Stimulated activated CD4-positive, alpha-beta T cell treated with anti-CD3 and anti-CD28 coated beads, Interleukin-4, amount 100 ng/mL, for 1 hour (primary cell): ENCODE results near the gene SUGCT.
"Not testable (repeated sequence)": the region's sequence is repeated elsewhere in the genome, so short reads cannot be mapped to it uniquely, and the experiment has no call there.

Experiments
- DNase-seq: peaks from one replicate; pipeline ENCODE4 v3.0.0-alpha.2; 2020

SUGCT gene

DNA sequence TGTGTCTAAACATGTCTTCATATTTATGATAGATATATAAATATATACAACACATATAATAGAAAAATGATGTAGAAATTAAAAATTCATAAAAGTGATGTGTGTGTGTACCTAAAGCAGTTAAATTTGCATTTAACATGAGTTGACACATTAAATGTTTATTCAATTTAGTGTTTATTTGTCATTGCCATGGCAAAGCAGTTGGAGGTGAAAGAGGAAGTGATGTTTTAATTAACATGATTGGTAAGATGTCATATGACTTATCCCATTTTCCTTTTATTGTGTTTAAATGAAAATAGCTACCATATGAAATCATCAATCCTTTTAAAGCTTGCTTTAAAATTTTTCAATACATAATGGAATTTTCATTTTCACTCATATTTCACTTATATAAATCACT is 452.6 kb downstream of the SUGCT start:
- DNase-seq = no peak

DNA sequence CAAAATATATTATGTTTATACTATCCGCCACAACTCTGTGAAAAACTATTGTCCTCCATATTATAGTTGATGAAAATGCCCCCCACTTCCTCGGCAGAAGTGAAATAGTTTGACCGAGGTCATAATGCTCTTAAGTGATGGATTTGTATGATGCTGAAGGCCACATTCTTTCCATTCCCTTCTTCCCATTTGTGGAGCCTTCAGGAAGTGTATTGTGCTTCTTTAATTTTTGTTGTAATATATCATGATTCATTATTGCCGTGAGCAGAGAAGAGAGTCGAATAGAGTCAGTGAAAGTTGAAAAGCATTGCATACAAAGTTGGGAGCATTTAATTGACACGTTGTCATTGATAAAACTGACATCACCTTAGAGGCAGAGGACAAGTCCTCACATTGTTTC is 460.3 kb downstream of the SUGCT start:
- no peak for DNase-seq

DNA sequence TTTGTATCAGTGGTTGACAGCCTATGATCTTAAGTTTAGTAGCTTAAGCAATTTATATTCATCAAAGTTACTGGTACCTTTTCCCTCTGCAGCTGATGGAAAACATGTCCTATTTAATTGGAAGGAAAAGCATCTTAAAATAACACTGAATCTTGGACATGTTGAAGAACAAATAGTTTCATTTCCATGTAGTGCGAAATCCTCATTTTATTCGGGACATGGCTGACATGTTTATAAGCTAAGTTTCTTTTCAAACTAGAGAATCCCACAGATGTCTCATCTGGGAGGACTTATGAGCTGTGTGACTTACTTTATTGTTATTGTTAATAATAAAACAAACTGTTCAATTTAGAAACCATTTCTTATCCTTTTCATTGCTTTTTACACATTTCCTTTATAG is 461.0 kb downstream of the SUGCT start:
- no peak for DNase-seq

DNA sequence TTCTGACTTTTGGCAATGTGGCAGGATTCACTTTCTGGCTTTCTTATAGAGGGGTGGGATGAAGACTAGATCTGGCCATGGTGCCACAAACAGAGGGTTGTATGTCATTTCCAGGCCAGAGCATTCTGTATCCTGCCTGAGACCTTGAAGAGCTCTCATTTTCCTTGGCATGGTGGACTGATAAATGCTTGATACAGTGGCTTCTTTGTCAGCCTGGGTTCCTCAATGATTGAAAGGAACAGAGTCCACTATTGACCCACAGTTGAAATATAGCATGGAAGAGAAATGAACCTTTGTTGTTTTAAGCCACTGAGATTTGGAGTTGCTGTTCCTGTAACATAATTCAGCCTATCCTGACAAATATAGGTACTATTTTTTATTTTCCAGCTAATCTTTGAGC is 462.7 kb downstream of the SUGCT start:
- DNase-seq = no peak

DNA sequence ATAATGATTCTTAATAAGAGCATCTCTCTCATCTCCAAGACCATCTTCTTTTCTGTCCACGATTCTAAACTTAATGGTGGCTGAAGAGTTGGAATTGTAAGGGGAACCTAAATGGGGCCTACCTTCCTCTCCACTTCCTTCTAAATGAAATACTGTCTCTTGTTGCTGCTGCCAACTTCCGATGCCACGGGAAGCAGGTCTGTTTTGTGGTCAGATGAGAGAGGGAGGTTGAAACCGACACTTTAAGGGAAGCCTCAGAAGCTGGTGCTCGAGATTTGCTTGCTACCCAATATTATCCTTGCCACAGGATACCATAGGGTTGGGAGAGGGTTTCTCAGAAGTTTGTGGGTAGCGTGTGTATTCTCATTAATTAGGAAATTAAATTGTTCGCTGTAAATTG is 464.1 kb downstream of the SUGCT start:
- no peak for DNase-seq

DNA sequence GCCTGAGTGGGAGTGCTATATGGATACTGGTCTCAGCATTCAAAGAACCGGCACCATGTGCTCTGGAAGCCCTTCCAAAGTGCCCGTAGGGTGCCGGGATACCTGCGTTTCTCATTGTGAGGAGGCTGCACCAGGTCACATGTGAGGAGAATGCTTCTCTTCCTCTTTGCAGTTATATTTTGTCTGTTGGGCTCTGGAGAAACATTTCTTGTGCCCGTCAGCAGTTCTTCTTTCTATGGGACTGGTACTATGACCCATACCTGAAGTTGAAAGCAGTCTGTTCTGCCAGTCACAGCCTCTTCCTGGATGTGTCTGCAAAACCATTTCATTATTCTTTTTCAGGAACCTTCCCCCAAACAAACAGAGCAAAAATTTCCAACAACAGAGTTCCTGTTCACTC is 465.0 kb downstream of the SUGCT start:
- no peak for DNase-seq

DNA sequence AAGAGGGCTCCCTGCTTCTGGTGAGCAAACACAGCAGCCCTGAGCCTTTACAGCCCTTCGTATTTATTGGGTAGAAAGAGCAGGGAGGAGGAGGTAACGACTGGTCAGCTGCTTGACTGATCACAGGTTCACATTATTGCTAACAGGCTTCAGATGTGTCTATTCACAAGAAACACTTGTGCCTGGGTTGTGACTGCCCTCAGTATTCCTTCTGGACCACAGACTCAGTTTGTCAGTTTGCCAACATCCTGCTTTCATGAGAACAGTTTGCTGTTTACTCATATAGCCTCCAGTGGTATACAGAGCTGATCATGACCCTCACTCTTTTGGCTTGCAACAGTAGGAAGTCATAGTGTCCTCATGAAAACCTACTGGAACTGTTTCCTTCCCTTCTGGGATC is 467.5 kb downstream of the SUGCT start:
- not testable (repeated sequence) for DNase-seq

DNA sequence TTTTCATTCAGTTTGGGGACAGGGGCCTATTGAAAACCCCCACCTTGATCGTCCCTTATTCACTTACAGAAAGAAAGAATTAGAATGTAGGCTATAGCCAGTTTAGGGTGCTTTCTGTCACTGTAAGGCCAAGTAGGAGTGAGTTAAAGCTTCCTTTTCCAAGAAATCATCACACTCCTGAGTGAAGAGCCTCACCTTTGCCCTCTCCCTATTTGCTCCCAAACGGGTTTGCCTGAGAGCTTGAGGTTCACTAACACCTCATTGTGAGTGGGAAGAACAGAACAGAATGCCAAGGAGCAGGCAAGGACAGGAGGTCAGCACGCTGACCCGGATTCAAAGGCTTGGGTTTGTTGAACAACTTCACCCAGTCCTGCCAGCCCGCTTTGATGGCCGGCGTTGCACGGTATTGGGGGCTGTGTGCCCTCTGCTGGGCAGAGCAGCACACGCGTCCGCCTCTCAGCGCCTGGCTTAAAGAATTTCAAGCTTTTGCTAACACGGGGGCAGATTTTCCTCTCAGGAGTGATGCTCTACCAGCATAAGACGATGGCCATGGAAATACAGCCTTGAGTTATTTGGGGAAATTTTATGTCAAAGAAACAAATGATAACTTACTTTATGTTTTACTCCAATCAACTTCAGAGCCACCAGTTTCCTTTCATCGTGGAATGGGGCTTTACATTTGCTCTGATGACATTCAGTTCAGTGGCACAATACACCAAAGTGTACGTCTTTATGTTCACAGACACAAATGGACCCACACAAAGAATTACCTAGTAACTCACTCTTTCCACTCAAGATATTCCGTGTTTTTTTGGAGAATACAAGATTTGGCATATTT is 470.0 kb downstream of the SUGCT start:
- DNase-seq = peak; percentile 10

DNA sequence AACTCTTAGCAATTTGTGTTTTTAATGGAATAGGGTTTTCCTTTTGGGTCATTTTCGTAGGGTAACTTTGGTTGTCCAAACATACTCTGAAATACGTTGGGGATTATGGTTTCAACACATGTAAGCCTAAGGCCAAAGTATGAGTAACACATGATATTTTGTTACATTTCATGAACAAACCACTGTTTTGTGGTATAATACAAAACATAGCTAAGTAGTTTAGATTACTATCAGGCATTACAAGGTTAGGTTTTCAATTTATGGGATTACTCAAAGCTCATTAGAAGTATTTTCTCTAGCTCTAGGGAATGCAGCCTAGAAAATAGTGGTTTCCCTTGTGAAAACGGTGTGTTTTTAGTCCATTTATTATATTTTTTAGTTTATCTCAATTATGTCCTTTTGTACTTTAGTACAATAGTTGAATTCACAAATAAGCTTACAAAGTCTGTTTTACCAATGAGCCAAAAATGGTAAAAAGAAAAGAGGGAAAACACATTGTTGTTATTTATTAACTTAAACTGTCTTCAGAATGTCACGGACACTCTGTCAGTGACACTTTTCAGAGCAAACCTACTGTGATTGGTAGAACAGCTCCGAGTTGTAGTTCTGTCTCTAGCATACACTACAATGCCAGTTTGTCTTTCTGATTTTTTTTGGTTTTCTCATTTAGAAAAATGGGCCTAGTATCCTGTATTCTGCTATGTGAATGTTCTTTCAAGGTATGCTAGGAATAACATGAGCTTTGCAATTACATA is 473.7 kb downstream of the SUGCT start:
- DNase-seq = no peak

DNA sequence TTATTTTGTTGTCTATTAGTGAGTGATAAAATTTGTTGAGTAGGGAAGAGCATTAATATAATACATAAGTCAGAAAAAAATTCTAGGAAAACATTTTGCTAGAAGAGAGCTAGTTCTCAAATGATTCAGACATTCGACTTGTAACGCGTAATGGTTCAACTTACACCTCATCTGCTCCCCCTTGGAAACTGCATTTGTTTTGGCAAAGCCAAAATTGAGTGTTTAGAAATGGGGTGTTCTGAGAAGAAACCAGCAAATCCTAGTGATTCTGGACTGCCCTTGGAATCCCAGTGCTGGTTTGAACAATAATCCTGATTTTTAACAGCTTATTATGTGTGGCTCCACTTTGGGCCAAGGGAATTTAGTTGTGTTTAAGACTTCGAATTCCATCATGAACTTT is 475.7 kb downstream of the SUGCT start:
- DNase-seq = no peak

DNA sequence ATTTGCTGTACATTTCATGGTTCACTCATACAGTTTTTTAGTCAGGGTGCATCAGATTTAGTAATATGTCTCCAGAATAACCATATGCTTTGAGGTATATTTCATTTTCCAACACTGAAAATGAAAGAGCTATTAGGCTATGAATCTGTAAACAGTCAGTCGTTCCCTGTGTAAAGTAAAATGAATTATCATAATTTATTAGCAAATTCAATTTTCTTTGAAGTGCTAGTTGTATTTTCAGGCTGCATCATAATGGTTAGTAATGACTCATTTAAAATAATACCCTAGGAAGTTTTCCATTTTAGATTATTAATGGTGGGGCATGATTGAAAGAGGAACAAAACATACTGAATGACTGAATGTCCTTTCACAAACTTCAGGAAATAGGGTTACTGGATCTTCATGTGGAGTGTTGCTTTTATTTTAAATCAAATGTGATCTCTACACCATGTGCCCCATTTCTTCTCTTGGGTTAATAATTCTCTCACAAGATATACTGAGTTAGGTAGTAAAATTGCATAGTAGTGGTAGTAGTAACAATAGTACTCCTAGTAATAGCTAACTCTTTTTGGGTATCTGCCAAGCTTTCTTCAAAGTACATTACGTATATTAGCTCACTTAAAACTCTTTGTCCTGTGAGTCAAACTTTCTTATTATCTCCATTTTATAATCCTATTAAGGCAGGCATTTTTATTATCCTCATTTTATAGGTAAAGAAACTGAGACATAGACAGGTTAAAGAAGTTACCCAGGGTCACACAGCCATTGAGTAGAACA is 476.5 kb downstream of the SUGCT start:
- DNase-seq = no peak

DNA sequence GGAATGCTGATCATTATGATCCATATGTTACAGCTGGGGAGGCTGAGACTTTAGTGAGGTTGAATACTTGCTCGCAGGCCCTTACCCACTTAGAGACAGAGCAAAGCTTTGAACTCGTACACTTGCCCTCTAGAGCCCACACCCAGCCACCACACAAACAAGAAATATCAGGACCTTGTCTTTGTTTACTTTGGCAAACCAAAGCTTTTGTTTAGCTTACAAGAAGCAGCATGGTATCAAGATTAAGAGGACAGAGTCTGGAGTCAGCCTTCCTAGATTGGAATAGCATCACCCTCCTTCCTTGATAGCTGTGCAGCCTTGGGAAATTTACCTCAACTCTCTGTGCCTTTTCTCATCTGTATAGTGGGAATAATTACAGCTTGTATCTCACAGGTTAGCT is 477.5 kb downstream of the SUGCT start:
- no peak for DNase-seq

DNA sequence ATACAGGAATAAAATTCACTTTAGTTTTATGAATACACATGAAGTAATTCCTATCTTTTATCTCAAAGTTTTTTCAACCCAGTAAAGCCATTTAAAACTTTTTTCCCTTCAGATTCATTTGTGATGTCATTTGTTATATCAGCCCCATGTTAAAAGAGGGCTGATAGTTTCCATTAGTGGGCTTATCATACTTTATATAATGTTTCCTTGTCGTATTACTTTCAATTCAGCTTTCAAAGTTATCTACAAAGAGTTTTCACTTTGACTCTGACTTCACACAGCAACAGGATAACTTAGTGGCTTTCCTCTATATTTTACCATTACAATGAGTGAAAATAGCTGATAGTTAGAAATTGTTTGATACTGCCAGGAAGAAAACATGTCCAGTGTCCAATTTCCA is 484.8 kb downstream of the SUGCT start:
- no peak for DNase-seq

DNA sequence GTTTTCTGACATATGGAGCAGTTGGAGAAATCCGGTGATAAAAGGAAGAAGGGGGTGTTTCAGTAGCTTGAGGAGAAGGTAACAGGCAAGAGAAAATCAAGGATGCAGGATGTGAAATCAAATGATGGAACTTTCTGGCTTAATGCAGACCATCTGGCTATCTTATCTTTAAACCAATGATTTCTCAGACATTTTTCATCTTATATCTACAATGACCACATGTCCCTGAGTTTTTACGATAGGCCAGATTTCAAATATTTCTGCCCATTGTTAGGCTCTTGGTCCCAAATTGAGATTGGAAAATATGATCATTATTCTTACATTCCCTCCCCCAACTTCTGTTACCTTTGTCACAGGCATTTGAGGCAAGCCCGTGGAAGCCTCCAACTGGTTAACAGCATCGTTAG is 486.8 kb downstream of the SUGCT start:
- no peak for DNase-seq

DNA sequence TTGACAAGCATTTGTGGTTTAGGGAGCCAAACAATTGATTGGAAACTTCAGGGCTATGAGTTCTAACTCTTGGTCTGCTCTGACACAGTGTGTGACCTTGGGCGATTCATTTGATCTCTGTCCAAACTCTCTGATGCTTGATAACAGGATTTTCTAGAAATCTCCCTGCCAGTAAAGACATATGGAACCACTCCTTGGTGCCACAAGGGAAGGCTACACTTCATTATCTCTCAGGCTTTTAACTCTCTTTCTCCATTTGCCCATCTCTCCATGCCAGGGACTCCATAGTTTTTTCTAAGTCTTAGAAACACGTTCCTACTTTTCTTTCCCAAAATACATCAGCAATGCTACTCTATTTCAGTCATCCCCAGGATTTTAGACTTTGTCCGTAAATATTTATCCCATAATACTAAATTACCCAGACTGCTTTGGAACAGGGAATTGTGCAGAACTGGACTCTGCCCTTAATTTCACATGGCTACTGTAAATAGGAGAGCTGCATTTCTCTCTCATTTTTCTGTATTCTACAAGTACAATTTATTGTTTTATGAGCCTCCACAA is 488.2 kb downstream of the SUGCT start:
- no peak for DNase-seq

DNA sequence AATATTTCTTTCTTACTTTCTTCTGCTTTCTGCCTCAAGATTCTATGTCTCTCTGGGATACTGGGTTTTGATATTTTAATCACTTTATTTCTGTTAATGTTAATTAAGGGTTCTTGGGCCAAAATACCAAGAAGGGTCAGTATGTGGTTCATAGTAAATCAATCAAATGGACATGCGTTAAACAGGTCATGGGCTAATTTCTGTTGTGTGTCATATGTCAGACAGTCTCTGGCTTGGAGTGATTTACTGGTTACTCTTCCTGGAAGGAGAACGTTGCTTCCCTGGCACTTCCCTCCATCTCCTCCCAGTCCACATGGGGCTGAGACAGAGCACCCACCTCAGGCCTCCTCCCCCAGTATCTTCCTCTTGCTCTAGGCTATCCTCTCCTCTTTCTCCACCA is 489.1 kb downstream of the SUGCT start:
- DNase-seq = no peak

DNA sequence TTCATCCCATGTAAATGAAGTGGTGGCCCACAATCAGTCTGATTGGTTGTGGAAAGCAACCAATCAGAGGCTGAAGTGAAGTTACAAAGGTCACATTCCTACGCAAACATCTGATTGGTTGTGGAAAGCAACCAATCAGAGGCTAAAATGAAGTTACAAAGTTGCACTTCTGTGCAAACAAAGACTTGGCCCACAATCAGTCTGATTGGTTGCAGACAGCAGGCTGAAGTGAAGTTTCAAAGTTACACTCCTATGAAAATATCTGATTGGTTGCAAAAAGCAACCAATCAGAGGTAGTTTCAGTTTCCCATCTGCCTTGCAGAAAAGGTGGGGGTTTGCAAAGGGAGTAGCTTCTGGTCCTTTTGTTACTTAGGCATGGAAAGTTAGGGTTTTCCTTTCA is 492.6 kb downstream of the SUGCT start:
- not testable (repeated sequence) for DNase-seq

DNA sequence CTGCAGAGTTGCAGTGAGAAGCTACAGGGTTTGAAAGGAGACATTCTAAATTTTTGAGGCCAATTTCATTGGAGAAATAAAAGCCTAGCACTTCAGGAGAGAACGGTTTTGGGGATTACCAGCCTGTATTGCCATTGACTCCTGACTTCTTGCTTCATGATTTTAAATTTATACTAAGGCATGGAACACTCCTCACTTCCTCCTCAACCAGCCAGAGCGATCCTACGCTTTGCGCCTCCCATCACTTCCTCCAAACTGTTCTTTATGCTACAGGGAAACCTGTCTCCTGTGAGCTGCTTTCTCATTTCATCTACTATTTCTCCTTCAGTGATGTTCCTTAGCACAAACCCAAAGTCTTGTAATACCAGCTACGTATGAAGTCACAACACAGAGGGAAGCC is 495.1 kb downstream of the SUGCT start:
- DNase-seq = no peak

DNA sequence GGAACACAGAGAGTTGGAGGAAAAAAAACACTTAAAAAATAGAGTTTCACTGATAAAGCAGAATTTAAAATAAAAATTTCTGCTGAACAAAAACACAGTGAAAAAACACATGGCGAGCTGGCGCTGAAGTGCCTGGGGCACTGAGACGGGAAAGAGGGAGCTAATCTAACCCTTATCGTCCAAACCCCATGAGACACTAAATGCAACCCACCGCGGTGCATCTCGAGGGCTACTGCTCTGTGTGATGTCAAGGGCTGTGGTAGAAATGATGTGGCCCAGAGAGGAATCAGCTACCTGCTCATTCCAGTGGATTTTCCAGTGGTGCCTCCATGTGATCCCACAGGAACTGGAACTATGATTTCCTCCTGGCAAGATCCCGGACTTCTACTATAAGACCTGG is 499.3 kb downstream of the SUGCT start:
- DNase-seq = no peak

DNA sequence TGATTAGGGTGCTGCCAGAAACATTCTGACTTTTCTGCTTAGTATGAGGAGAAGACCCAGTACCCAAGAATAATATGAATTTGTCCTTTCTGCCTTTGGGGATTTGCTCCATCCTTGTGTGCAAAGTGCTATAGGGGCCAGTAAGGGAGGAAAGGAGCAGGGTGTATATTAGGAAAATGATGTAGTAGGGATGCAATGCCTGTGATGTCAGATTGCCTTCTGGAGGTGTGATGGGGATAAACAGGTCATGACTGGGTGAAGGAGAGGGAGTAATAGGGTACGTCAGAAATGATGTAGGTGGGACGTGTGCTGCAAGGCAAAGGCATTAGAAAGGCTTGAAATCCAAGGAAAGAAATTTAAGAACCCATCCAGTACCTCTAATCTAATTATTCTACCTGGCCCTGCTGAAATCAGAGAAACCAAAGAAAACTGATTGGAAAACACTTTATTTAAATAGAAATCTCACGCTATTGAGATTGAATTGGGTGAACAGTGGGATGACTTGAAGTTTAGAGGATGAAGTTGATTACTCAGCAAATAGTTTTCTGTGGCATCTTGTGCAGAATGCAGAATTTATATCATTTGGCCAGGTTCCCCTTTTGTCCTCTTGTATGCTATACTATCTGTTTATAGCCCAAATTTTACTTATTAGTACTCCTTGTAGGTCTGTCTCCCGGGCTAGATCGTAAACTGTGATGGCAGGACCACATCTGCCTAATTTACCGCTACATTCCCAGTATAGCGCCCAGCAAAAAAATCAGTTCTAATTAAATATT is 503.9 kb downstream of the SUGCT start:
- DNase-seq = no peak

DNA sequence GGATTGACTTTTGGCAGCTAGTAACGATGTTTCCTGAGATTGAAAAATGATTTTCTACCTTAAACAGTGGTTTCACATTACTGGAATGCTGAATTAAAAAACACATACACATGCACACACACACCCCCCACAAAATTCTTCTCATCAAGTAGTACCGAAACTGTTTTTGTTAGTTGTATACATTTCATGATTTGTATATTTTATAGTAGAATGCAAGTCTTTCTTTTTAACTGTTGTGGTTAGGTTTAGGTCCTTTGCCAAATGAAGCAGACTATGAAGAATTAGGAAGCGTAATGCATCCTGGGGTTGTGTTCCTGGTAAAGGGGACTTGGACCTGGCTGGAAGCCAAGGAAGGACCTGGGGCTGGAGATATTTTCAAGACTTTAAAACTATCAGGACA is 505.8 kb downstream of the SUGCT start:
- DNase-seq = no peak

DNA sequence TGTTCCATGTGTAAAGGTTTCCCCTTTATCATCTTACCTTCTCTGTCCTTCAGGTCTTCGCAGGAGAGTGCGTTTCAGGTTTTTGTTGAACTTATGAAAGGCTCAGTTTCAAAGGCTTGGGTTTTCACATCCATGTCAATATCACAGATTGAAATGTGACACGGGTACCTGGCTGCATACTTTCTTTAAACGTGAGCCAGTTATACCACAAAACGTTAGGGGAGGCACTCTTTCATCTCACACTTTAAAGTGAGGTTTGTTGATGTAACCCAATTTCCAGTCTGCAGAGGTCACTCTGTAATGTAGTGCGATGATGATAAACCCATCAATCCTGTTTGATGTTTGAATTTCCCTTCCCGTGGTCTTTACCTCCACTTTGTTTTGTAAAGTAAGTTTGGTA is 506.9 kb downstream of the SUGCT start:
- no peak for DNase-seq

DNA sequence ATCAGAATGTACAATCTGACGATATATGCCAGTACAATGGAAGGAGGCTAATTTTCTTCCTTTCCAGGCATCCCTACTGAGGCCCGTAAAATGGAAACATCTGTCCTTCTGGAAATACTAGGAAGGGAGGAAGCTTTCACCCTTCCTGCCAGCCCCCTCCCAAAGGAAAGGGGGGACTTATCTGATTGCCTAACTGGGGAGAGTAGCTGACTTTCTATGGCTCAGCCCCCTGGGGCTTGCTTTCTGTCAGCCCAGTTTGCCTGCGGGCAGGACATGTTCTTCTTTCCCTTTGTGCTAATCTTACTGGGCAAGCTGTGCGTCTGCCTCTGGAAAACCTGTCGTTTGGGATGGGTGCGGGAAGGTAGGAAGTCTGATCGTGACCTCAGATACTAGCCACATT is 508.9 kb downstream of the SUGCT start:
- no peak for DNase-seq
